ENCODE measurements around the gene SDK2. TPM values are rescaled to one million over a fixed set of nuclear protein-coding genes. Genes with fewer than 3 reads are reported as not detected.
A peak's percentile ranks its signal among the peaks of the same experiment; 100 is the strongest.

The SDK2 gene
- total and polyA plus RNA-seq, 9 of the 15 experiments (the other 6 are each of a cell fraction or from before 2014, with no cell fraction given) = 0.04 TPM; not detected in 8

- TF ChIP-seq CBFB (CRISPR knock-in tag; IDR thresholded peaks at IDR 0.05) (no peak), FOSL1 (tag; conservative IDR thresholded peaks at IDR 0.05) (peak; percentile 71), GATA2 (CRISPR knock-in tag; IDR thresholded peaks at IDR 0.05) (no peak), SRSF3 (IDR thresholded peaks at IDR 0.05; ENCODE audit: insufficient read depth, low read length) (no peak), CEBPG (CRISPR knock-in tag; IDR thresholded peaks at IDR 0.05) (peak; percentile 79), CEBPG (tag; conservative IDR thresholded peaks at IDR 0.05 in 1 of 2, IDR thresholded peaks at IDR 0.05 in 1 of 2) (peak; percentile 89 to 93), ZBTB1 (CRISPR knock-in tag; IDR thresholded peaks at IDR 0.05; ENCODE audit: borderline replicate concordance, low read depth) (no peak), MAFF (IDR thresholded peaks at IDR 0.05; ENCODE audit: low read length) (no peak), KDM5B (IDR thresholded peaks at IDR 0.05; ENCODE audit: insufficient replicate concordance, low read depth, low read length) (no peak), ZBTB7A (IDR thresholded peaks at IDR 0.05; ENCODE audit: borderline replicate concordance, control insufficient read depth, low read depth, low read length) (no peak), ZNF512 (tag; IDR thresholded peaks at IDR 0.05) (no peak), FOXO4 (CRISPR knock-in tag; IDR thresholded peaks at IDR 0.05) (no peak), ZNF431 (CRISPR knock-in tag; IDR thresholded peaks at IDR 0.05) (no peak), NR3C1 (CRISPR knock-in tag; IDR thresholded peaks at IDR 0.05) (no peak), CREBBP (IDR thresholded peaks at IDR 0.05; ENCODE audit: low read depth, low read length) (no peak), CBFA2T3 (IDR thresholded peaks at IDR 0.05) (no peak), KHSRP (IDR thresholded peaks at IDR 0.05) (no peak), NR2C1 (IDR thresholded peaks at IDR 0.05) (no peak), NR2C1 (tag; IDR thresholded peaks at IDR 0.05) (peak; percentile 47), POLR3G (IDR thresholded peaks at IDR 0.05; ENCODE audit: extremely low read depth, insufficient read length, insufficient replicate concordance) (no peak), ZNF57 (CRISPR knock-in tag; IDR thresholded peaks at IDR 0.05) (no peak)
- TF ChIP-seq, protein P1, sequence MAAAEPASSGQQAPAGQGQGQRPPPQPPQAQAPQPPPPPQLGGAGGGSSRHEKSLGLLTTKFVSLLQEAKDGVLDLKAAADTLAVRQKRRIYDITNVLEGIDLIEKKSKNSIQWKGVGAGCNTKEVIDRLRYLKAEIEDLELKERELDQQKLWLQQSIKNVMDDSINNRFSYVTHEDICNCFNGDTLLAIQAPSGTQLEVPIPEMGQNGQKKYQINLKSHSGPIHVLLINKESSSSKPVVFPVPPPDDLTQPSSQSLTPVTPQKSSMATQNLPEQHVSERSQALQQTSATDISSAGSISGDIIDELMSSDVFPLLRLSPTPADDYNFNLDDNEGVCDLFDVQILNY (CRISPR knock-in tag; IDR thresholded peaks at IDR 0.05) = no peak
- TF ChIP-seq, protein P2, sequence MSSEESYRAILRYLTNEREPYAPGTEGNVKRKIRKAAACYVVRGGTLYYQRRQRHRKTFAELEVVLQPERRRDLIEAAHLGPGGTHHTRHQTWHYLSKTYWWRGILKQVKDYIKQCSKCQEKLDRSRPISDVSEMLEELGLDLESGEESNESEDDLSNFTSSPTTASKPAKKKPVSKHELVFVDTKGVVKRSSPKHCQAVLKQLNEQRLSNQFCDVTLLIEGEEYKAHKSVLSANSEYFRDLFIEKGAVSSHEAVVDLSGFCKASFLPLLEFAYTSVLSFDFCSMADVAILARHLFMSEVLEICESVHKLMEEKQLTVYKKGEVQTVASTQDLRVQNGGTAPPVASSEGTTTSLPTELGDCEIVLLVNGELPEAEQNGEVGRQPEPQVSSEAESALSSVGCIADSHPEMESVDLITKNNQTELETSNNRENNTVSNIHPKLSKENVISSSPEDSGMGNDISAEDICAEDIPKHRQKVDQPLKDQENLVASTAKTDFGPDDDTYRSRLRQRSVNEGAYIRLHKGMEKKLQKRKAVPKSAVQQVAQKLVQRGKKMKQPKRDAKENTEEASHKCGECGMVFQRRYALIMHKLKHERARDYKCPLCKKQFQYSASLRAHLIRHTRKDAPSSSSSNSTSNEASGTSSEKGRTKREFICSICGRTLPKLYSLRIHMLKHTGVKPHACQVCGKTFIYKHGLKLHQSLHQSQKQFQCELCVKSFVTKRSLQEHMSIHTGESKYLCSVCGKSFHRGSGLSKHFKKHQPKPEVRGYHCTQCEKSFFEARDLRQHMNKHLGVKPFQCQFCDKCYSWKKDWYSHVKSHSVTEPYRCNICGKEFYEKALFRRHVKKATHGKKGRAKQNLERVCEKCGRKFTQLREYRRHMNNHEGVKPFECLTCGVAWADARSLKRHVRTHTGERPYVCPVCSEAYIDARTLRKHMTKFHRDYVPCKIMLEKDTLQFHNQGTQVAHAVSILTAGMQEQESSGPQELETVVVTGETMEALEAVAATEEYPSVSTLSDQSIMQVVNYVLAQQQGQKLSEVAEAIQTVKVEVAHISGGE (CRISPR knock-in tag; IDR thresholded peaks at IDR 0.05) = peak in 1 of 3 experiments; percentile 41; a peak in 1 of 6 replicates
Measured at GRCh38 chr17:73340093-73340596, 304.1 kb downstream of the SDK2 start (continued).

Measured in K562 (cell line).